Glomerular endothelial cell (primary cell): ENCODE measurements around the gene STOM. TPM values are rescaled to one million over a fixed set of nuclear protein-coding genes. Genes with fewer than 3 reads are reported as not detected.
"Not testable (repeated sequence)": the region's sequence is repeated elsewhere in the genome, so short reads cannot be mapped to it uniquely, and the experiment has no call there.

ENCODE experiments used
- DNase-seq: peaks from one replicate; pipeline ENCODE4 v3.0.0-alpha.2; 2011; ENCODE audit warnings: low read depth, low spot score; ENCODE audit errors: extremely low read depth
- total RNA-seq: library from RNA; depleted of rRNA; stranded (reverse); fragments of >200 nt; gene quantifications from 2 replicates; pipeline ENCODE4 v1.2.3, GENCODE V29; 2015

Gene STOM
- 109 and 118 TPM in 2 replicates for total RNA-seq

DNA sequence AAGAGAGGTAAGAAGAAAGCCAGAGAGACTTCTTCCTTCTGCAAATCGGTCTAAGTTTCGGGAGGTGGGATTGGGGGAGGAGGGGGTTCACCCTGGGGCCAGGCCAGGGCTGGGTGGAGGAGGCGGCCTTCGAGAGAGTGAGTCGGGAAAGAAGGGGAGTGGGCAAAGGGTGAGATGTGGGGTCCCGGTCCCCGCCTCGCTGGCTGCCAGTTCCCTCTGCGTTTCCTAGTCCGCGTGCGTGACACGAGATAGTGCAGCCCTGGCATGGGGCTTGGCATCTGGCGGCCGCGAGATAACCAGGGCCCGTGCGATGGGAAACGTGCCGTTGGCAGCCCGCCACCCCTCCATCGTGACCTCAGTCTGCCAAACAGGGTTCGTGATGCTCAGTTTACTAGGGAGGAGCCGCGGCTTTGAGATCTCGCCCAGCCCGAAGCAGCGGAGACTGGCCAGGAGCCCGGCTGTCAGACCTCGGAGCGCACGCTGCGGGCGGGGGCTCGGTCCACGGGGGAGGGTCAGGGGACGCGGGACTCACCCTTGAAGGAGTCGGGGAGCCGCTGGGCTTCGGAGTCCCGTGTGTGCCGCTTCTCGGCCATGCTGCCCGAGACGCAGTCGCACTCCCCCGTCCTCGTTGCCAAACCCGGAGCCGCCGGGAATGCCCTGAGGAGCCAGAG lies at the start of gene STOM:
Gene STOM (minus strand): TSS at position 656 of the 671 bp plus-strand sequence. CDS start 63 bp downstream, at position 593.
- DNase-seq, result no peak

DNA sequence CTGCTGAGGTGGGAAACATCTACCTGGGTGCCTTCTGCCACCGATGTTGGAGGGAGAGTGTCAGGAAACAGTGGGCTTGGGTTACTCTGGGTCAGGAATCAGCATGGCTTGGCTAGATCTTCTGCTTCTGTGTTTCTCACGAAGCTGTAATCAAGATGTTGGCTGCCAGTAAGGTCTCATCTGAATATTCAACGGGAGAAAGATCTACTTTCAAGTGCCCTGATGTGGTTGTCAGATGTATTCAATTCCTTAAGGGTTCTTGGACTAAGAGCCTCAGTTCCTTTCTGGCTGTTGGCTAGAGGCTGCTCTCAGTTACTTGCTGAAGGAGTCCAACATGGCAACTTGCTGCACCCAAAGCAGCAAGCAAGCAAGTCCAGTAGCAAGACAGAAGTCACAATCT lies 41.9 kb upstream of the STOM start:
- DNase-seq, result no peak

DNA sequence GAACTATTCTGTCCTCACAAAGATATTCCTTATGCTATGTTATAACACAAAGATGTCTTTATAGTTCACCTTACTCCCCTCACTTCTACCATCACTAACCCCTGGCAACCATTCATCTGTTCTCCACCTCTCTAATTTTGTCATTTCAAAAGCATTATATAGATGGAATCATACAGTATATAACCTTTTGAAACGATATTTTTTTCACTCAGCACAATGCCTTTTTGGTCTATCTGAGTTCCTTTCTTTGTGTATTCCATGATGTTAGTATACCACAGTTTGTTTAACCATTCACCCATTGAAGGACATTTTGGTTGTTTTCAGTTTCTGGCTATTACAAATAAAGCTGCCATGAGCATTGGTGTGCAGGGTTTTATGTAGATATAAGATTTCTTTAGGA lies 35.8 kb upstream of the STOM start:
- DNase-seq, result no peak

DNA sequence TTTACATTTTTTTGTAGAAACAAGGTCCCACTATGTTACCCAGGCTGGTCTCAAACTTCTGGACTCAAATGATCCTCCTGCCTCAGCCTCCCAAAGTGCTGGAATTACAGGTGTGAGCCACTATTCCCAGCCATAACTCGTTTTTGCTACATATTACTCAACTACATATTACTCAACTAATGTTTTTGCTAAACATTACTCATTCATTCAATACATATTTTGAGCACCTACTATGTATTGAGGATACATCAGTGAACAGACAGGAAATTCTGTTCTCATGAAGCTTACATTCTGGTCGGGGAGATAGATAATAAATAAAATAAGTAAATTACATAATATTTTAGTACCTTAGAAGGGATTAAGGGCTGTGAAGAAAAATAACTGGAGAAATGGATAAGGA lies 34.9 kb upstream of the STOM start:
- no peak for DNase-seq

DNA sequence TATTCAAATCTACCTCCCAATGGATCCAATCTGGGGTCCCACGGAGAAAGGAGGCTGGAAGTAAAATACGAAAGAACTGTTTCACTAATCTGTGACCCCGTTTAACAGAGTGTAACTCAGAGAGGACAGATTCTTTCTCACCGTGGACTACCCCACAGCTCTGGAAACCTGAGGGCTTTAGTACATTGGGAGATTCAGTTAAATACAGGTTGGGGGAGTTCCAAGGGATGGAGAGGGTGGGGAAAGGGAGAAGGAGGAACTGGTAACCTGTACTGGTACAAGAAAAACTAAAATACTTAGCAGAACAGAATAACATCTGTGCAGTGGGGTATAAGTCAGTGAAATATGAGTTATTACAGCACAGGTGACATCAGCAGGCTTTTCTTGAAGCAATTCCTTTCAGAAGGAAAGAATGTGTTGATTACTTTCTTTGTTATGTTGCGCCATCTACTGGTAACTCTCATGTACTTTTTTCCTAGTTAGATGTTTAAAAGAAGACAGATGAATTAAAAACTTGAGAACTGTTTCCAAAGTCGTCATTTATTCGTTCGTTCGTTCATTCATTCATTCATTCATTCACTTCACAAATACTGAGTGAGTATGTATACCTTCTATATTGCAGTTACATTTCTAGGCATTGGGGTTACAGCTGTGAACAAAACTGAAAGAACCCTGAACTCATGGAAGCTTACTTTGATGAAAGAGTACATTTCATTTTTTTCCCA lies 30.0 kb upstream of the STOM start:
- DNase-seq, result peak; percentile 74

- no peak for DNase-seq
Measured at GRCh38 chr9:121399126-121399882, 29.3 kb upstream of the STOM start.

DNA sequence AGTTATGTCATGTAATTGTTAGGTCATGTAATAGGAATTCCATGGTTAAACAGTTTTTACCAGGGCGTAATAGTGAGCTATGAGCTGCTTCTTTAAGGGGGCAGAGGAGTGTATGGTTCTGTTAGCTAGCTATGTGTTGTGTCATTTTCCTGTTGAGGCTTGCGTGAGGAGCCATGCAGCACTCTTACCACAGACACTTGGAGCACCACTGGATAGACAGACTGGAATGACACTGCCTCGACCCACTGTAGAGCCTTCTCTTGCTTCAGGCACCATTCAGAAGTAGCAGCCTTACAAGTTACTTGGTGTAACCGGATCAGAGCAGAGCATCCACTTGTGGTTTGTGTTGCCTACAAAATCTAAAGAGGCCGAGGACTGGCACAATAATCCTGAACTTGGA lies 28.3 kb upstream of the STOM start:
- DNase-seq, result no peak

DNA sequence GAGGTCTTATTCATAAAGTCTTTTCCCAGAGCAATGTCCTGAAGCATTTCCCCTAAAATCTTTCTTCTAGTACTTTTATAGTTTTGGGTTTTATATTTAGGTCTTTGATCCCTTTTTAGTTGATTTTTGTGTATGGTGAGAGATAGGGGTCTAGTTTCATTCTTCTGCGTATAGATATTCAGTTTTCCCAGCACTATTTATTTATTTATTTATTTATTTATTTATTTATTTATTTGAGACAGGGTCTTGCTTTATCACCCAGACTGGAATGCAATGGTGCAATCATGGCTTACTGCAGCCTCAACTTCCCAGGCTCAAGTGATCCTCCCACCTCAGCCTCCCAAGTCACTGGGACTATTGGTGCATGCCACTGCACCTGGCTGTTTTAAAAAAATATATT lies 27.2 kb upstream of the STOM start:
- DNase-seq, result not testable (repeated sequence)

GRCh38 chr9:121395558-121395957 lies 25.5 kb upstream of the STOM start:
- DNase-seq, result no peak

- no peak for DNase-seq
Measured at GRCh38 chr9:121394292-121394691, 24.2 kb upstream of the STOM start.

- DNase-seq, result no peak
Measured at GRCh38 chr9:121393318-121393717, 23.3 kb upstream of the STOM start.

GRCh38 chr9:121390372-121390771 lies 20.3 kb upstream of the STOM start:
- DNase-seq, result no peak

- no peak for DNase-seq
Measured at GRCh38 chr9:121388140-121388905, 18.3 kb upstream of the STOM start.

GRCh38 chr9:121386442-121387175 lies 16.6 kb upstream of the STOM start:
- DNase-seq, result no peak

- no peak for DNase-seq
Measured at GRCh38 chr9:121383715-121384114, 13.7 kb upstream of the STOM start.

GRCh38 chr9:121380846-121381245 lies 10.8 kb upstream of the STOM start:
- no peak for DNase-seq

DNA sequence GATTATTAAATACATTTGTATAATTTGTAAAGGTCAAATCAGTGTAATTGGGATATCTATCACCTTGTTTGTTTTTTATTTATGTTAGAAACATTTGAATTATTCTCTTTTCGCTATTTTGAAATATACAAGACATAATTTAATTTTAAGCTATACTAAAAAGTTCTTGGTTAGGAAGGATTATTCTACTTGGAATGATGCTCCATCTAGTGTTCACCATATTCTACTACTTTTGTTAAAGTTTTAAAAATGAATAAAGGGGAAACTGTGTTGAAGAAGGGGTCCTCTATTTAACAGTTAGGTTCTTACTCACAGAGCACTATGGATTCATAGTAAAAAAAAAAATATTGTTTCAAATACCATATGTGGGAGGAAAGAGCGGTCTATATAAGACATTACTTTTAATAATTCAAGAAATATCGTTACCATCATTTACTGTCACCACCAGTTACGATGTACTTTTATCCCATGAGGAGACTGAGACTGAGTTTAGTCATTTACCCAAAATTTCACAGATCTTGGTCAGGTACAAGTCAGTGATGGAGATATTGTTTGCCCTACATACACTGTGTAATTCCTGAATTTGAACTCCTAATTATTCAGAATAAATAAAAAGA lies 6.3 kb upstream of the STOM start:
- DNase-seq, result no peak

DNA sequence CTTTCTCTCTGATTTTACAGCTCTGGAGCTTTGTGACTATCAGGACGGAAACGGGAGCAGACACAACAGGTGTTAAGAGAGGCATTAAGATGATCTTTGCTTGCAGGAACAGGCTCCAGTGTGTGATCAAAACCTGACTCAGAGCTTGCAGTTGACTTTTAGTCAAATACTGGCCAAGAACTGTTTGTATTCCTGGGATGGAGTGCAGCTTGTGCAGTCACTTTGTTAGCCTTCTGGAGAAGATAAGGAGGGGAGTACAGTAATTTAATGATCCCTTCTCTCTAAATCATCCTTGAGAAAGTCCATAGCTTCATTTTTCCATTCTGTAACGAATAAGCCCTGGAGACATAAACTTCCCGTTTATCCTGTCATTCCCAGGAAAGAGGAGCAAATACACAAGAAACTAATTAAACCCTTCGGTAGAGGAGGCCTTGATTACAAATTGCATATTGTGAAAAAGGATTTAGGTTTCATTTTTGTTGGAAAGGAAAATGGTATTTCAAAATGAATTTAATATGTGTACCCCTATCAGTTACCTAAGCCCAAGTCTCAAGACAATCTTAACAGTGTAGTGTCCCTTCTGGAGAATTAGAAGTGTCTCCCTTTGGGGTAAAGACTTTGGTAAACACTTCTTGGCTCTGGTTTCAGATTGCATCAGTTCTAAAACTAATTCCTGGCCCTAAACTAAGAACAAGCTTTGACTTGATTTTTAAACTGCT lies 3.1 kb upstream of the STOM start:
- DNase-seq, result no peak
